NB4 (cell line): ENCODE data around the gene UTP15.
A peak's percentile ranks its signal among the peaks of the same experiment; 100 is the strongest.

ENCODE experiments used
- DNase-seq: peaks from one replicate; pipeline ENCODE4 v3.0.0; 2010; ENCODE audit warnings: low read depth
- H3K4me3 ChIP-seq: one replicate; pipeline ENCODE4 v1.5.1; 2011; ENCODE audit warnings: mild to moderate bottlenecking, low read depth, low read length, moderate library complexity
- CTCF ChIP-seq: IDR thresholded peaks from one replicate; pipeline ENCODE4 v1.5.1; 2012; ENCODE audit warnings: low read depth, low read length
- MAX ChIP-seq: IDR thresholded peaks from 2 replicates; pipeline ENCODE4 v1.6.1; 2011; ENCODE audit warnings: low read depth, low read length
- MYC ChIP-seq: IDR thresholded peaks from 2 replicates; pipeline ENCODE4 v1.6.1; 2011; ENCODE audit warnings: low read depth, low read length
- POLR2A ChIP-seq: IDR thresholded peaks from 2 replicates; pipeline ENCODE4 v1.6.1; 2011; ENCODE audit warnings: mild to moderate bottlenecking; ENCODE audit not compliant: insufficient read length; ENCODE audit errors: extremely low read depth

UTP15 gene

GRCh38 chr5:73565139-73565968 is at the start of gene UTP15, which contains the start of gene ANKRA2:
UTP15 (plus strand) TSS chr5:73565743; CDS start chr5:73567345, 1,602 bp downstream.
ANKRA2 (minus strand) TSS chr5:73565639; CDS start chr5:73562881, 2,758 bp downstream.
- peak; percentile 93 for TF ChIP-seq MYC
- TF ChIP-seq POLR2A, result peak; percentile 64
- peak; percentile 96 for TF ChIP-seq MAX
- TF ChIP-seq CTCF, result no peak
- peak within 1 kb of the TSS; percentile 100 for H3K4me3 ChIP-seq
- DNase-seq, result peak; percentile 98

- TF ChIP-seq CTCF, result peak; percentile 73
- no peak for TF ChIP-seq MYC
- TF ChIP-seq MAX, result no peak
- DNase-seq, result peak; percentile 81
- no peak overlapping the region for H3K4me3 ChIP-seq
Observed at GRCh38 chr5:73519531-73520283, 45.8 kb upstream of the UTP15 start.

GRCh38 chr5:73522989-73523388 is 42.6 kb upstream of the UTP15 start:
- H3K4me3 ChIP-seq, result no peak overlapping the region
- TF ChIP-seq CTCF (no peak), MYC (no peak), POLR2A (no peak), MAX (no peak)
- DNase-seq, result no peak

- TF ChIP-seq MAX (no peak), POLR2A (no peak), MYC (no peak), CTCF (no peak)
- no peak for DNase-seq
- no peak overlapping the region for H3K4me3 ChIP-seq
Observed at GRCh38 chr5:73523861-73524260, 41.7 kb upstream of the UTP15 start.

- no peak overlapping the region for H3K4me3 ChIP-seq
- TF ChIP-seq CTCF (no peak), POLR2A (no peak), MYC (no peak), MAX (no peak)
- DNase-seq, result no peak
Observed at GRCh38 chr5:73525606-73526203, 39.8 kb upstream of the UTP15 start.
